ENCODE measurements around the gene MAD1L1. TPM values are rescaled to one million over a fixed set of nuclear protein-coding genes. Genes with fewer than 3 reads are reported as not detected.

Gene MAD1L1
- total RNA-seq, 1 donor from 2014 or later = 57.4 TPM

- Histone ChIP-seq H3K27me3 (ENCODE audit: control insufficient read depth, insufficient read depth, low read length) (no peaks in the 10 kb centered on the region), H3K4me3 (ENCODE audit: low read depth, low read length) (no peak overlapping the region), H3K36me3 (ENCODE audit: control insufficient read depth, insufficient read depth, low read length) (peaks cover 2% of the 10 kb centered on the region)
- DNase-seq (ENCODE audit: low read depth) (no peak), FAIRE-seq (no peak)
- TF ChIP-seq CTCF (IDR thresholded peaks at IDR 0.05; ENCODE audit: insufficient read depth, low read length, severe bottlenecking) = no peak
Observed at GRCh38 chr7:2040893-2041270, 191.9 kb downstream of the MAD1L1 start.

GRCh38 chr7:2040201-2040892, 192.4 kb downstream of the MAD1L1 start:
- H3K36me3 ChIP-seq (ENCODE audit: control insufficient read depth, insufficient read depth, low read length) = peaks cover 2% of the 10 kb centered on the region
- no peak for FAIRE-seq
- DNase-seq (ENCODE audit: low read depth) = no peak
- no peak overlapping the region for H3K4me3 ChIP-seq (ENCODE audit: low read depth, low read length)
- H3K27me3 ChIP-seq (ENCODE audit: control insufficient read depth, insufficient read depth, low read length) = no peaks in the 10 kb centered on the region
- no peak for TF ChIP-seq CTCF (IDR thresholded peaks at IDR 0.05; ENCODE audit: insufficient read depth, low read length, severe bottlenecking)

GRCh38 chr7:2038931-2039728, 193.6 kb downstream of the MAD1L1 start:
- H3K4me3 ChIP-seq (ENCODE audit: low read depth, low read length) = no peak overlapping the region
- peaks cover 2% of the 10 kb centered on the region for H3K36me3 ChIP-seq (ENCODE audit: control insufficient read depth, insufficient read depth, low read length)
- DNase-seq (ENCODE audit: low read depth) (no peak), FAIRE-seq (no peak)
- TF ChIP-seq CTCF (IDR thresholded peaks at IDR 0.05; ENCODE audit: insufficient read depth, low read length, severe bottlenecking) = no peak
- no peaks in the 10 kb centered on the region for H3K27me3 ChIP-seq (ENCODE audit: control insufficient read depth, insufficient read depth, low read length)

- Histone ChIP-seq H3K27me3 (ENCODE audit: control insufficient read depth, insufficient read depth, low read length) (no peaks in the 10 kb centered on the region), H3K36me3 (ENCODE audit: control insufficient read depth, insufficient read depth, low read length) (peaks cover 2% of the 10 kb centered on the region), H3K4me3 (ENCODE audit: low read depth, low read length) (no peak overlapping the region)
- DNase-seq (ENCODE audit: low read depth) (no peak), FAIRE-seq (no peak)
- no peak for TF ChIP-seq CTCF (IDR thresholded peaks at IDR 0.05; ENCODE audit: insufficient read depth, low read length, severe bottlenecking)
Observed at GRCh38 chr7:2037808-2038522, 194.8 kb downstream of the MAD1L1 start.

GRCh38 chr7:2037301-2037807, 195.4 kb downstream of the MAD1L1 start:
- FAIRE-seq = no peak
- DNase-seq (ENCODE audit: low read depth) = no peak
- Histone ChIP-seq H3K4me3 (ENCODE audit: low read depth, low read length) (no peak overlapping the region), H3K27me3 (ENCODE audit: control insufficient read depth, insufficient read depth, low read length) (no peaks in the 10 kb centered on the region), H3K36me3 (ENCODE audit: control insufficient read depth, insufficient read depth, low read length) (no peaks in the 10 kb centered on the region)
- no peak for TF ChIP-seq CTCF (IDR thresholded peaks at IDR 0.05; ENCODE audit: insufficient read depth, low read length, severe bottlenecking)

All from bronchial epithelial cell (primary cell).